ENCODE results near the gene SSR1.

Gene SSR1

DNA sequence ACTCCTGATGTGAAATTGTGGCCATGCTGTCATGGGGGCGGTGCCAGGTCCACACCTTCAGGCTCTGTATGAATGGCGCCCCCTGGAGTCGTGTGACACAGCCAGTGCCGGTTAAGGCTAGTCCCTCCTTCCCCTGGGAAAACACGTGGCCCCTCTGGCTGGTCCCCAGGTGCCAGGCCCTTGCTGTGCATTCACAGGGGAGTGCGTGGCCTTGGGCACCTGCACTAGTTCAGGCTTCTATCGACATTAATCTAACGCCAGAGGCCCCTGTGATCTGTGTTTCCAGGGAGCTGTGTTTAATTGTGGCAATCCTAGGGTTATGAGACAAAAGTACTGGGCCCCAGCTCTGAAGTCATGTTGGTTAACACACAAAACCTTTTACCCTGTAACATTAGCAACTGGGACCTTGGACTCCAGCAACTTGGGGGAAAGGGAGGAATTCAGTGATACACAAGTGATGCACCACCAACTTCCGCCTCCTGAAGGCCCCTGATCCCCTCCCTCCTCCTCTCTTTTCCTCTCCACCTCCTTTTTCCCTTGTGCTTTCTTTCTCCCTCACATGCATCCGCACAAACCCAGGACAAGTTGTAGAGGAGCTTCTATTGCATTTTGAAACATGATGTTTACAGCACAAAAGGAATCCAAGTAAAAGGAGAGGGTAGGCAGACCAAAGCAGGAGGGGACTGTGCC, 74.0 kb downstream of the SSR1 start:
- DNase-seq (ENCODE audit: low spot score), result no peak

DNA sequence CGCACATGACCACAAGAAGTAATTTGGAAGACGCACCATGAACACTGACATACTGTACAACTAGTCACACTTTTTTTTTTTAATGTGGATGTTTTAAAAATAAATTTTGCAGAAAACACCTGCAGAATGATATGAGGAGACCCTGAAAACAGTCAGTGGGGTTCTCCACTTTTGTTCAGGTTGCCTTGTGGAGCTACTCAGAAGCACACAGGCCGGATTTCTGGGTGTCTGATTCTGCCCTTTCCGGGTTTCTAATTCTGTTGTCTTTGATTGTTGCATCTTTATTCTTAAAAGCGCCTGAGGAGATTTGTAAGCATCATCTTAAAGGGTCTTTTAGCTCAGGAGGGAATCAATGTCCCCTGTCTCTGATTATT, 74.5 kb downstream of the SSR1 start:
- no peak for DNase-seq (ENCODE audit: low spot score)

DNA sequence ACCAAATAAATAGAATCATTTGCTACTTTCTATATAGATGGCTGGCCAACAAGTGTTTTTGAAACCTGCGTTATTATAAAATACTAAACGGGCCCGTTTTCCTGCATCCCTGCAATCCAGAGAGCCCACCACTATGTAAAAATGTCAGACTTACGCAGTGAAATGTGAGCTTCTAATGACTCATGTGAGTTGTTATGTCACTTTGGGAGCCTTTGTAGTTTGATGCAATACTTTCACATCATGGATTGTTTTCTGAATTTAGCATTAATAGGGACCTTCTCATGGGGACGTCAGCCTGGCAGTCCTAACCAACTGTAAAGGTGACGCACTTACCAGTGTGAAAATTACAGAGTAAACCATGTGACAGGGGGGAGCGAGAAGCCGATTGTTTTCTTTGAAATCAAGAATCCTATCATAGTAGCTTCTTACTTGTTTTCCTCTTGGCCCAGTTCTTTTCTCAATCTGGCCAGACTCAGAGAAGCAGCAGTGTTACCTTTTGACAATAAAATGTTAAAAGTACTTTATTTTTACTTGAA, 75.3 kb downstream of the SSR1 start:
- DNase-seq (ENCODE audit: low spot score), result no peak

DNA sequence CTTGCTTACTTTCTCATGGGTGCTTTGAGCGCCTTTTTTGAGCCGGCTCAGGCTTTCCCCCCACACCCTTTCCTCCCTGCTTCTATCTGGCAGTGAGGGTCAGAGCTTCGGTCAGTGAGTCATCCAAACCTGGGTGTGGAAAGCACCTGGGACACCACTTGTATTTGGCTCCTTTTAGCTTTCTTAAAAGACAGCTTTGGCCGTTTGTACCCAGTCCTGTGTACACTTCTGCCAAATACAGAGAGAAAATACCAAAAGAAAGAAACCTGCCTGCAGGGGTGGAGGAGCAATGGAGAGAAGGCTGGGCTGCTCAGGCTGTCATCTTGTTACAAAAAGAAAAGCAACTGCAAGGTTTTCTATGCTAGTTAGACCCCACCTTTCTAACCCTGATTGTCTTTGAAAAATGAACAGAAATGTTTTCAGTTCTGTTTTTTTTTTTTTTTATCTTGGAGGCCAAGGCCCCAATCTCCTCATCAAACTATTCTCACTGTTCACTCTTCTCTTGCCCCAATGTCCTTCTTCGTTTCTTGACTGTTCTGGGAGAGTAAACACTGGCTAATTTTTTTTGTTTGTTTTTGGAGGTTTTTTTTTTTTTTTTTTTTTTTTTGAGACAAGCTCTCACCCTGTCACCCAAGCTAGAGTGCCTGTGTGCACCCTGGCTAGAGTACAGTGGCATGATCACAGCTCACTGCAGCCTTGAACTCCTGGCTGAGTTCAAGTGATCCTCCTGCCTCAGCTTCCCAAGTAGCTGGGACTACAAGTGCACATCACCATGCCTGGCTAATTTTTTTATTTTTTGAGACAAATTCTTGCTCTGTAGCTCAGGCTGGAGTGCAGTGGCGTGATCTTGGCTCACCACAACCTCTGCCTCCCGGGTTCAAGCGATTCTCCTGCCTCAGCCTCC, 76.4 kb downstream of the SSR1 start:
- no peak for DNase-seq (ENCODE audit: low spot score)

DNA sequence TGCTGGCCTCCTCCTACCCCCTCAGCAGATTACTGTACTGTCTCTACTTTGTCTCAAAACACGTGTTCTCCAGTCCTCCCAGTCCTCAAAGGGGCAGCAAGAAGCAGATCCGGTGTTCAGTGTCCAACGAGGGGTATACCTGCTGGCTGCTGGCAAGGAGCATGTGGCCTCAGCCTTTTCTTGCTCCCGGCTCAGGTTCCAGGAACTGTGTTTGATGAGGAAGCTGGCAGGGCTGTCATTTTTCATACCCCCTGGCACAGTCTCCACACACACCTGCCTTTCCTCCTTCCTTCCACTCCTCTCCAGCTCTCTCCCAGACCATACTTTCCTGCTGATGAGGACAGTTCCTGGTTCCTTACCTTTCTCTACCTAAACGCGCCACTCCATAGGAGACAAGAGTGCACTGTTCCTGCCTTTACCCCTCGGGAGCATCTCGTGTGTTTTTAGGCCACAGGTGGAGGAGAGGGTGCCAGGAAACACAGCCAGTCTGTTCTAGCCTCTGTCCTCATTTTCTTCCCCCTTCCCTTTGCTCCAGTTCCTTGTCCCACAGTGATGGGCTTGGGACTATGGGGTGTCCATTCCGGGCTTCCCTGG, 77.2 kb downstream of the SSR1 start:
- DNase-seq (ENCODE audit: low spot score), result no peak

DNA sequence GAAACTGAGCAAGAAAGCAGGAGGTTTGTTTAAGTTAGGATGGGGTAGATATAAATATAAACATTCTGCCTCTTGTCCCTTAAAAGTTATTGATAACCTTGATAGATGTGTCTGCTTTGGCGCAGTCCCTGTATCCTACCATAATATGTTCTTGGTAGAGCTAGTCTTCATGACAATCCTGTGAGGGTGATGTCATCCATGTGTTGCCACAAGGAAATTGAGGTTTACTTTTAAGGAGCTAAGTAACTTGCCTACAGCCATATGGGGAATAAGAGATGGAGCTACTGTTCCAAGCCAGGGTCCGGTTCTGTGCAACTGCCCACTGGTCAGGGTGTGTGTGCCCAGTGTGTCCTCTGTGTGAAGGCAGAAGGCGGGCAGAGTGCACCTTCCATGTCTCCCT, 78.5 kb downstream of the SSR1 start:
- no peak for DNase-seq (ENCODE audit: low spot score)

DNA sequence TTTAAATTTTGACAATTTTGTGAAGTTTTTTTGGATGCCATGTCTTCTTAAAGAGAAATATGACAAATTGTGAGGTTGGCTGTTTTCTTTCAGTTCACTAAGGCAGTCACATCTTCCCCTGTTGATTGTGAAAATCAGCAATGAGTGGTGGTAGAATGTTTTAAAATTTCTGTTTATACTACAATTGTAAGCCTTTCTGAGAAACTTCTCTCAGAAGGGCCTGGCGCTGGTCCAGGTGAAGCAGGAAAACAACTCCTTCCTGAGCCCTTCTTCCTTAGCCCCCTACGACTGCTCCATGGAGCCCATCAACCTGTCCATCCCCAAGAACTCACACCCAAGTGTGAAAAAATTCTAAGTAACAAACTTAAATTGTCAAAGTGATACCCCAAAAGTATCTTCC, 80.6 kb downstream of the SSR1 start:
- DNase-seq (ENCODE audit: low spot score), result no peak

DNA sequence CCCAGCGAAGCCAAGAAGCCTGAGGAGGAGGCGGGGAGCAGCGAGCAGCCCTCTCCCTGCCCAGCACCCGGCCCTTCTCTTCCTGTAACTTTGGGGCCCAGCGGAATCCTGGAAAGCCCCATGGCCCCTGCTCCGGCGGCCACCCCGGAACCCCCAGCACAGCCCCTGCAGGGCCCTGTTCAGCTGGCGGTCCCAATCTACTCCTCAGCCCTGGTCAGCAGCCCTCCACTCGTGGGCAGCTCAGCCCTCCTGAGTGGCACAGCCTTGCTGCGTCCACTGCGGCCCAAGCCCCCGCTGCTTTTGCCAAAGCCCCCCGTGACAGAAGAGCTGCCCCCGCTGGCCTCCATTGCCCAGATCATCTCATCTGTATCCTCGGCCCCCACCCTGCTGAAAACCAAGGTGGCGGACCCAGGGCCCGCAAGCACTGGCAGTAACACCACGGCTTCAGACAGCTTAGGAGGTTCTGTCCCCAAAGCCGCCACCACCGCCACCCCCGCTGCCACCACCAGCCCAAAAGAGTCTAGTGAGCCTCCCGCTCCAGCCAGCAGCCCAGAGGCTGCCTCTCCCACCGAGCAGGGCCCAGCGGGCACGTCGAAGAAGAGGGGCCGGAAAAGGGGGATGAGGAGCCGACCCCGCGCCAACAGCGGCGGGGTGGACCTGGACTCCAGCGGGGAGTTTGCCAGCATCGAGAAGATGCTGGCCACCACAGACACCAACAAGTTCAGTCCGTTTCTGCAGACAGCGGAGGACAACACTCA, 81.9 kb downstream of the SSR1 start:
- no peak for DNase-seq (ENCODE audit: low spot score)

DNA sequence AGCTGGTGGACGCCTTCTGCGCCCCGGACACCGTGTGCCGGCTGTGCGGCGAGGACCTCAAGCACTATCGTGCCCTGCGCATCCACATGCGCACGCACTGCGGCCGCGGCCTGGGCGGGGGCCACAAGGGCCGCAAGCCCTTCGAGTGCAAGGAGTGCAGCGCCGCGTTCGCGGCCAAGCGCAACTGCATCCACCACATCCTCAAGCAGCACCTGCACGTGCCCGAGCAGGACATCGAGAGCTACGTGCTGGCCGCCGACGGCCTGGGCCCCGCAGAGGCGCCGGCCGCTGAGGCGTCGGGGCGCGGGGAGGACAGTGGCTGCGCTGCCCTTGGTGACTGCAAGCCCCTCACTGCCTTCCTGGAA, 82.7 kb downstream of the SSR1 start:
- no peak for DNase-seq (ENCODE audit: low spot score)

DNA sequence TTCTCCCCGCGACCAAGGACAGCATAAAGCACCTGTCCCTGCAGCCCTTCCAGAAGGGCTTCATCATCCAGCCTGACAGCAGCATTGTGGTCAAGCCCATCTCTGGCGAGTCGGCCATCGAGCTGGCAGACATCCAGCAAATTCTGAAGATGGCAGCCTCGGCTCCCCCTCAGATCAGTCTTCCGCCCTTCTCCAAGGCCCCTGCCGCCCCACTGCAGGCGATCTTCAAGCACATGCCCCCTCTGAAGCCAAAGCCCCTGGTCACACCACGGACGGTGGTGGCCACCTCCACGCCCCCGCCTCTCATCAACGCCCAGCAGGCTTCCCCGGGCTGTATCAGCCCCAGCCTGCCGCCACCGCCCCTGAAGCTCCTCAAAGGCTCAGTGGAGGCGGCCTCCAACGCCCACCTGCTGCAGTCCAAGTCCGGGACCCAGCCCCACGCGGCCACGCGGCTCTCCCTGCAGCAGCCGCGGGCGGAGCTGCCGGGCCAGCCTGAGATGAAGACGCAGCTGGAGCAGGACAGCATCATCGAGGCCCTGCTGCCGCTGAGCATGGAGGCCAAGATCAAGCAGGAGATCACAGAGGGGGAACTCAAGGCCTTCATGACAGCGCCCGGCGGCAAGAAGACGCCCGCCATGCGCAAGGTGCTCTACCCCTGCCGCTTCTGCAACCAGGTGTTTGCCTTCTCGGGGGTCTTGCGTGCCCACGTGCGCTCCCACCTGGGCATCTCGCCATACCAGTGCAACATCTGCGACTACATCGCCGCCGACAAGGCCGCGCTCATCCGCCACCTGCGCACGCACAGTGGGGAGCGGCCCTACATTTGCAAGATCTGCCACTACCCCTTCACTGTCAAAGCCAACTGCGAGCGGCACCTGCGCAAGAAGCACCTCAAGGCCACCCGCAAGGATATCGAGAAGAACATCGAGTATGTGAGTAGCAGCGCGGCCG, 83.3 kb downstream of the SSR1 start:
- DNase-seq (ENCODE audit: low spot score), result no peak

DNA sequence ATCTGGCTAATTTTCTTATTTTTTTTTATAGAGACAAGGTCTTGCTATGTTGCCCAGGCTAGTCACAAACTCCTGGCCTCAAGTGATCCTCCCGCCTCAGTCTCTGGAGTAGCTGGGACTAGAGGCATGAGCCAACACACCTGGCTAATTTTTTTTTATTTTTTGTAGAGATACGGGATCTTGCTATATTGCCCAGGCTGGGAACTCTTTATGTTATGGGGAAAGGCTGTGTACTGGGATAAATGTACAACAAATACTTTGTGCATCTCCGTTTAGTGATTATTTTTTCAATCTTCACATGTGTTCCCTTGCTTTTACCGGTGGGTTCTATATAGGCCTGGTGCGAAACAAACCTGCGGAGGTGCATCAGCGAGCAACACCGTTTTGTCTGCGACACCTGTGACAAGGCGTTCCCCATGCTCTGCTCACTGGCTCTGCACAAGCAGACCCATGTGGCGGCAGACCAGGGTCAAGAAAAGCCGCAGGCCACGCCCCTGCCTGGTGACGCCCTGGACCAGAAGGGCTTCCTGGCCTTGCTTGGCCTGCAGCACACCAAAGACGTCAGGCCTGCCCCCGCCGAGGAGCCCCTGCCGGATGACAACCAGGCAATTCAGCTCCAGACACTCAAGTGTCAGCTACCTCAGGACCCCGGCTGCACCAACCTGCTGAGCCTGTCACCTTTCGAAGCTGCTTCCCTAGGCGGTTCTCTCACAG, 84.2 kb downstream of the SSR1 start:
- no peak for DNase-seq (ENCODE audit: low spot score)

DNA sequence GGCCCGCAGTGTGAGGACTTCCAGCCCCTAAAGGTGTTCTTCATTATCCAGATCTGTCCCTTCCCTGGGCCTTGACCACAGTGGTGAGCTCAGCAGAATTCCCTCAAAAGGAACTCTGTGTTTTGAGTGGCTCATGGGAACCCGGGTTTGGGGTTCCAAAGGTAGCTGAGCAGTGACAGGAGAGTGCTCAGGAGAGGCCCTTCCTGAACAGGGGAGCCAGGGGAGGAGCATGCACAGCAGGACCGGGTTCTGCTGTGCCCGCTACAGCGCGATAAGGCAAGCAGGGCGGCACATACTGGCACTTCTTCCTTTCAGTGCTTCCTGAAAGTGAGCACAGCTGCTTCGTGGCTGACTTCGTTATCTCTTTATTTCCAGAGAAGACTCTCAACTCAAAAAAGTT, 88.3 kb downstream of the SSR1 start:
- DNase-seq (ENCODE audit: low spot score), result no peak

DNA sequence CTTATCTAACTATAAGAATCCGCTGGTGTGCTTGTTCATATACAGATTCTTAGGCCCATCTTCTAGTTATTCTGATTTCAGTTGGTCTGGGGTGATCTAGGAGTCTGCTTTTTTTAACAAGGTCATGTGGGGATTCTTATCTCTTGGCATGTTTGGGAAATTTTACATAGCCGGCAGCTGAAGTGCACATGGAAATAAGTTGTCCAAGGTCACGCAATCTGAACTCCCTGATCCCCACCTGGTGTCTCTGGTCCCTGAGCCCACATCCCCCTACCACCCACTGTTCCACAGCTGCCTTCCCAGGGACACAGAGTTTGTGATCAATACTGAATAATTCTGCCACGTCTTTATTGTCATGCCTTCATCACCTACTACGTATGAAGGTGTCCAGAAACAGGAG, 90.8 kb downstream of the SSR1 start:
- no peak for DNase-seq (ENCODE audit: low spot score)

DNA sequence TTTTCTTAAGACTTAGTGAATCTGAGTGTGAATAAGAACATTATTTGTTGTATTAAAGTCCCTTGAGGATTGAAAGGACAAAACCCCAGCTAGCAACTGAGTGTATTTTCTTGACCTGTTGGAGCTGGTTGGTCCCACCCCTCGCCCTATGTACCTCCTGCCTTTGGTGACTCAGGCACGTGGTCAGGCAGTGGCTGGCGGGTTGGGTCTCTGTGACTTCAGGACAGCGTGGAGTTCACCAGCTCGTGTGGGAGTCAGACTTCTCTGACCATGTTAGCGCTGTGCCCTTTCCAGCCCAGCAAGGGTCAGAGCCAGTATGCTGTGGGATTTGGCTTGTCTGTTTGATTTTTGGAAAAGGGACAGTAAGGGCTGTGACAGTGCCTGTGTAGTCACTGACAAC, 93.7 kb downstream of the SSR1 start:
- DNase-seq (ENCODE audit: low spot score), result no peak

DNA sequence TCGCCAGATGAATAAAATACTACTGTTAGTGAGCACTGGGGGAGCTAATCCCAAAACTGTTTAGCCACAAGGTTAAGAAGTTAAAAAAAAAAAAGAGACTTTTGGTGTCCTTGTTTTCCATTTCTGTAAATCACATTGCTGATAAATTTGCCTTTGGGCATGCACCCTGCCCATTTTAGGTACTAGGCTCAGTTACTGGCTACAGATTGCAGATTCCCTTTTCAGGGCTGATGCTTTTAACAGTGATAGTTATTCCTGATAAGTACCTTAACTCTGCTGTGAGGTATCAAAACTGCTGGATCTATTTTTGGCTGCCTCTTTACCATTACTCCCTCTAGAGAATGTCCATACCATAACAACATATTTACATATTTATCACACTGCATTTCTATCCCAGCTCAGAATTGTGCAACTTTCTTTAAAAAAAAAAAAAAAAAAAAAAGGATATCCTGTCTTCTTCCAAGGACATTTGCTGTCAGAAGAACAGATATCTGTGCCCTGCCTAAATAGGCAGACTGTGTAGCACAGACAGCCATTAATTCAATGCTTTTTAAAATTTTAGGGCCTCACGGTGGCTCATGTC, 94.5 kb downstream of the SSR1 start:
- no peak for DNase-seq (ENCODE audit: low spot score)

Data from putamen (tissue), 1 donor.